ENCODE results near the gene IRS1.

The IRS1 gene

GRCh38 chr2:226802573-226802972, 3.0 kb upstream of the IRS1 start:
- no peaks in the 10 kb centered on the region for H3K9me3 ChIP-seq (ENCODE audit: insufficient read depth, low read length, severe bottlenecking)
- ATAC-seq (ENCODE audit: insufficient read depth, low read depth) (no peak), DNase-seq (no peak)
- no peak overlapping the region for H3K27ac ChIP-seq (ENCODE audit: low read length)
- H3K27me3 ChIP-seq (ENCODE audit: insufficient read depth, low read length, poor library complexity): peaks cover 3% of the 10 kb centered on the region
- peaks cover 44% of the 10 kb centered on the region for H3K4me1 ChIP-seq (ENCODE audit: insufficient read depth, low read length)
- H3K79me2 ChIP-seq (ENCODE audit: insufficient read depth, low read length): peaks cover 10% of the 10 kb centered on the region
- no peaks in the 10 kb centered on the region for H4K20me1 ChIP-seq (ENCODE audit: insufficient read depth, low read length)
- H3K4me2 ChIP-seq (ENCODE audit: insufficient read depth, low read length): 0 out of 2 replicates have a peak overlapping the region, but pooled peaks have one; percentile 7
- no peak overlapping the region for H2AFZ ChIP-seq (ENCODE audit: low read depth, low read length)
- no peak overlapping the region for H3K9ac ChIP-seq (ENCODE audit: low read depth, low read length)
- TF ChIP-seq EZH2 (IDR thresholded peaks at IDR 0.05; ENCODE audit: borderline replicate concordance, low read depth, low read length, severe bottlenecking) (no peak), CTCF (IDR thresholded peaks at IDR 0.05; ENCODE audit: borderline replicate concordance, extremely low read depth, low read length, poor library complexity, severe bottlenecking) (peak; percentile 83)
- 0 out of 2 replicates have a peak, but pooled peaks cover 4% of the 10 kb centered on the region for H3K36me3 ChIP-seq (ENCODE audit: insufficient read depth, low read length)
- no peak overlapping the region for H3K4me3 ChIP-seq (ENCODE audit: low read depth in 1 of 2, low read length in 2 of 2)

- H3K27ac ChIP-seq (ENCODE audit: low read length): peak overlapping the region; percentile 25
- peak overlapping the region; percentile 84 for H3K4me2 ChIP-seq (ENCODE audit: insufficient read depth, low read length)
- H3K36me3 ChIP-seq (ENCODE audit: insufficient read depth, low read length): peaks cover 4% of the 10 kb centered on the region; the same call in 1 of the 2 replicates
- H3K4me3 ChIP-seq (ENCODE audit: low read depth in 1 of 2, low read length in 2 of 2): peak overlapping the region in 1 of 2 experiments; percentile 77; a peak in 2 of 4 replicates
- H3K9ac ChIP-seq (ENCODE audit: low read depth, low read length): peak overlapping the region; percentile 81
- ATAC-seq (ENCODE audit: insufficient read depth, low read depth) (peak; percentile 60), DNase-seq (peak; percentile 84)
- peaks cover 58% of the 10 kb centered on the region for H3K4me1 ChIP-seq (ENCODE audit: insufficient read depth, low read length)
- H3K27me3 ChIP-seq (ENCODE audit: insufficient read depth, low read length, poor library complexity): no peaks in the 10 kb centered on the region
- peak overlapping the region; percentile 77 for H2AFZ ChIP-seq (ENCODE audit: low read depth, low read length)
- 0 out of 2 replicates have a peak, but pooled peaks cover under 1% of the 10 kb centered on the region for H4K20me1 ChIP-seq (ENCODE audit: insufficient read depth, low read length)
- TF ChIP-seq CTCF (IDR thresholded peaks at IDR 0.05; ENCODE audit: borderline replicate concordance, extremely low read depth, low read length, poor library complexity, severe bottlenecking): no peak
- no peak for TF ChIP-seq EZH2 (IDR thresholded peaks at IDR 0.05; ENCODE audit: borderline replicate concordance, low read depth, low read length, severe bottlenecking)
- H3K9me3 ChIP-seq (ENCODE audit: insufficient read depth, low read length, severe bottlenecking): no peaks in the 10 kb centered on the region
- peaks cover 16% of the 10 kb centered on the region for H3K79me2 ChIP-seq (ENCODE audit: insufficient read depth, low read length)
Observed at GRCh38 chr2:226800941-226801784, 1.5 kb upstream of the IRS1 start.

GRCh38 chr2:226799976-226800940, 638 bp upstream of the IRS1 start:
- peaks cover 67% of the 10 kb centered on the region for H3K4me1 ChIP-seq (ENCODE audit: insufficient read depth, low read length)
- H3K4me3 ChIP-seq (ENCODE audit: low read depth in 1 of 2, low read length in 2 of 2): peak overlapping the region; percentile 22 to 77; a peak in 3 of 4 replicates
- no peaks in the 10 kb centered on the region for H3K27me3 ChIP-seq (ENCODE audit: insufficient read depth, low read length, poor library complexity)
- TF ChIP-seq EZH2 (IDR thresholded peaks at IDR 0.05; ENCODE audit: borderline replicate concordance, low read depth, low read length, severe bottlenecking) (no peak), CTCF (IDR thresholded peaks at IDR 0.05; ENCODE audit: borderline replicate concordance, extremely low read depth, low read length, poor library complexity, severe bottlenecking) (peak; percentile 71)
- peaks cover 19% of the 10 kb centered on the region for H3K79me2 ChIP-seq (ENCODE audit: insufficient read depth, low read length)
- peak overlapping the region; percentile 84 for H3K4me2 ChIP-seq (ENCODE audit: insufficient read depth, low read length)
- H2AFZ ChIP-seq (ENCODE audit: low read depth, low read length): peak overlapping the region; percentile 77
- peak overlapping the region; percentile 81 for H3K9ac ChIP-seq (ENCODE audit: low read depth, low read length)
- H3K9me3 ChIP-seq (ENCODE audit: insufficient read depth, low read length, severe bottlenecking): no peaks in the 10 kb centered on the region
- peak overlapping the region; percentile 25 for H3K27ac ChIP-seq (ENCODE audit: low read length)
- no peak for ATAC-seq (ENCODE audit: insufficient read depth, low read depth)
- DNase-seq: no peak
- peaks cover 7% of the 10 kb centered on the region; the same call in 1 of the 2 replicates for H3K36me3 ChIP-seq (ENCODE audit: insufficient read depth, low read length)
- H4K20me1 ChIP-seq (ENCODE audit: insufficient read depth, low read length): 0 out of 2 replicates have a peak, but pooled peaks cover 8% of the 10 kb centered on the region
